T-cell (primary cell): ENCODE results near the gene CAMK1. TPM values are rescaled to one million over a fixed set of nuclear protein-coding genes. Genes with fewer than 3 reads are reported as not detected.
A peak's percentile ranks its signal among the peaks of the same experiment; 100 is the strongest.

Source experiments
- ATAC-seq, 4 experiments: fragments of 200-7000 bp in 3 of 4; fragments of 150-1000 bp in 1 of 4; cut with Tn5 transposase; replicated peaks in 1 of 4; 1 replicate in 3 of 4; 2 replicates in 1 of 4; pipeline ENCODE4 v1.10.0; 2021; ENCODE audit warnings: moderate library complexity in 3 of 4, mild to moderate bottlenecking in 2 of 4, moderate number of reproducible peaks in 1 of 4
- CTCF ChIA-PET, 2 donors: fragments of 300-600 bp; sonication (Branson Sonifier 250); formaldehyde crosslinking; loops; one replicate each; lab custom pipeline; 2022; ENCODE audit warnings: antibody characterized with exemption in 2 of 2; lab: Charles Lee
- POLR2A ChIA-PET, 2 donors: fragments of 300-600 bp; sonication (Branson Sonifier 250); formaldehyde crosslinking; loops; one replicate each; lab custom pipeline; 2022; ENCODE audit warnings: antibody characterized with exemption in 2 of 2; lab: Charles Lee
- DNase-seq, 35 experiments: peaks; one replicate each; pipeline versions ENCODE4 v3.0.0 to v3.0.0-alpha.2; 2013 to 2023
- H3K27ac ChIP-seq: one replicate; pipeline ENCODE4 v1.5.1; 2013; ENCODE audit warnings: low read length
- H3K27me3 ChIP-seq, 2 experiments: replicated peaks in 1 of 2; 1 replicate in 1 of 2; 2 replicates in 1 of 2; pipeline versions ENCODE4 v1.6.1 to v1.7.0; 2013; ENCODE audit warnings: low read length in 1 of 2, mixed read lengths in 1 of 2; ENCODE audit not compliant: control insufficient read depth in 2 of 2, insufficient read depth in 2 of 2; ENCODE audit errors: extremely low read depth in 1 of 2
- H3K36me3 ChIP-seq, 2 donors: 1 replicate in 1 of 2; 2 replicates in 1 of 2; pipeline versions ENCODE4 v1.6.1 to v1.7.0; 2013; ENCODE audit warnings: low read length in 1 of 2; ENCODE audit not compliant: control insufficient read depth in 2 of 2, insufficient read depth in 1 of 2; ENCODE audit errors: extremely low read depth in 1 of 2
- H3K4me1 ChIP-seq, 2 experiments: 1 replicate in 1 of 2; 2 replicates in 1 of 2; pipeline versions ENCODE4 v1.6.1 to v1.7.0; 2013; ENCODE audit warnings: low read length in 2 of 2, mixed read lengths in 1 of 2; ENCODE audit not compliant: insufficient read depth in 2 of 2, control insufficient read depth in 1 of 2; ENCODE audit errors: extremely low read depth in 1 of 2
- H3K4me3 ChIP-seq, 2 donors: 1 replicate in 1 of 2; 2 replicates in 1 of 2; pipeline versions ENCODE4 v1.5.1 to v1.7.0; 2013; ENCODE audit warnings: mild to moderate bottlenecking in 2 of 2, low read length in 1 of 2, moderate library complexity in 1 of 2; ENCODE audit not compliant: control insufficient read depth in 1 of 2; ENCODE audit errors: extremely low read depth in 1 of 2
- H3K9me3 ChIP-seq: 2 replicates; pipeline ENCODE4 v1.7.0; 2013
- H3K27ac Mint-ChIP-seq, 2 donors: one replicate each; pipeline ENCODE4 v1.8.0; 2020 to 2021; ENCODE audit warnings: mild to moderate bottlenecking in 2 of 2, mixed read lengths in 2 of 2
- H3K27me3 Mint-ChIP-seq, 2 donors: one replicate each; pipeline ENCODE4 v1.8.0; 2021 to 2022; ENCODE audit warnings: mixed read lengths in 2 of 2
- H3K36me3 Mint-ChIP-seq: one replicate; pipeline ENCODE4 v1.8.0; 2021; ENCODE audit warnings: mixed read lengths
- H3K4me1 Mint-ChIP-seq, 3 donors: one replicate each; pipeline ENCODE4 v1.8.0; 2020 to 2022; ENCODE audit warnings: mixed read lengths in 3 of 3, mild to moderate bottlenecking in 1 of 3
- H3K4me3 Mint-ChIP-seq, 3 donors: one replicate each; pipeline ENCODE4 v1.8.0; 2020 to 2022; ENCODE audit warnings: mild to moderate bottlenecking in 3 of 3, mixed read lengths in 3 of 3, moderate library complexity in 3 of 3
- H3K9me3 Mint-ChIP-seq, 3 donors: one replicate each; pipeline ENCODE4 v1.8.0; 2020 to 2022; ENCODE audit warnings: mixed read lengths in 3 of 3
- WGBS: methylation state at CpG from one replicate; pipeline ENCODE4 v1.1.5; 2013; ENCODE audit warnings: missing lambda C conversion rate; ENCODE audit not compliant: insufficient coverage; 5-methylcytosine and 5-hydroxymethylcytosine counted together
- total RNA-seq, 35 experiments: library from RNA in 6 of 35; stranded (reverse) in 6 of 35; fragments of 120-200 nt in 1 of 35; gene quantifications; one replicate each; pipeline versions ENCODE4 v1.2.1 to v1.2.4 and lab custom pipeline; 2013 to 2026

CAMK1 gene
- total RNA-seq, 5 donors from 2014 or later (not counting 1 experiment from before 2014, with no cell fraction given) = 1.1 to 1.7 (median 1.3) TPM

DNA sequence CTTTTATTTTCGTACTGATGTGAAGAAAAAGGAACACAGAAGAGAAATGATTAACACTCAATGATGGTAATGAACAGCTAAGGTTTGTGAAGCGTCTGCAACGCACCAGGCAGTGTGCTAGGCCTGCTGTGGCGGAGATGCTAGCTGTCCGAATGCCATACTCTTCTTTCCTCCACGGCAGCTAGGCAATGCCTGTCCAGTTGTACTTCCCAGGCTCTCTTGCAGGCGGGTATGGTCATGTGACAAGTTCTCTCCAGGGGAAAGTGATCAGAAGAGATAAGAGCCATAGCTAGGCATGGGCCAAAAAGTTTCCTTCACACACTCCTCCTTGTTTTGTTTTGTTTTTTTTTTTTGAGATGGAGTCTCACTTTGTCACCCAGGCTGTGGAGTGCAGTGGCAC is 15.9 kb upstream of the CAMK1 start:
- Histone ChIP-seq H3K4me1 (peaks cover 25 to 37% of the 10 kb centered on the region in 2 experiments), H3K36me3 (peaks cover 14 to 66% of the 10 kb centered on the region in 2 donors), H3K27me3 (no peaks in the 10 kb centered on the region), H3K27ac (no peak overlapping the region), H3K9me3 (no peaks in the 10 kb centered on the region), H3K4me3 (no peak overlapping the region)
- ChIA-PET CTCF (interaction anchor here in 1 of 2 donors (0.5 to 0.6 kb wide), 2 partner anchors 15 to 133 kb away, joined by 3 to 4 read pairs; no protein-coding TSS in a partner anchor), POLR2A (interaction anchor here in 1 of 2 donors (0.6 kb wide), 1 partner anchor 216 kb away, joined by 3 read pairs; no protein-coding TSS in a partner anchor)
- DNase-seq (no peak), ATAC-seq (no peak)
- no peaks in the 10 kb centered on the region for H3K9me3 Mint-ChIP-seq
- H3K4me3 Mint-ChIP-seq = no peak overlapping the region
- H3K4me1 Mint-ChIP-seq = peaks cover 42 to 49% (median 43%) of the 10 kb centered on the region in 3 donors
- no peak overlapping the region for H3K27ac Mint-ChIP-seq
- 100% methylated on average over 1 of the region's 7 CpGs for WGBS
- peaks cover 56% of the 10 kb centered on the region for H3K36me3 Mint-ChIP-seq
- no peaks in the 10 kb centered on the region for H3K27me3 Mint-ChIP-seq

DNA sequence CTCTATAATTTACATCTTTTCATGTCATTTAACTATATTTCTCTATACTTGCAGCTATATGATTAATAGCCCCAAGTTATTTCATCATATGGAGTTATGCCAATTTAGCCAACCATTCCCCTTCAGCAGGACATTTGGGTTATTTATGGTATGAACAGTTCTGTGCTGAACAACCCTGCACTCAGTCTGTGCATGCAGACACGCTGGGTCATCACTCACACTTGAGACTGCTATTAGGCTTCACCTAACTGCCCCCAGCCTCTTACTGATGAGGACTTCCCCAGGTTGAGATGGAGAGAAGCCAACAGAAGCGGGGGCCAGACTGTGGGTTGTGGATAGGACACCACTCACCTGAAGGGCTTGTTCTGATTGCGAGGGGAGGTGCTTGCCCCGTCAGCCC is 15.2 kb upstream of the CAMK1 start:
- no peak overlapping the region for H3K27ac ChIP-seq
- peaks cover 14 to 61% of the 10 kb centered on the region in 2 donors for H3K36me3 ChIP-seq
- no peaks in the 10 kb centered on the region for H3K9me3 ChIP-seq
- Mint-ChIP-seq H3K36me3 (peaks cover 51% of the 10 kb centered on the region), H3K27ac (no peak overlapping the region), H3K9me3 (no peaks in the 10 kb centered on the region), H3K4me3 (no peak overlapping the region), H3K27me3 (no peaks in the 10 kb centered on the region), H3K4me1 (peaks cover 42 to 49% (median 43%) of the 10 kb centered on the region in 3 donors)
- ATAC-seq (no peak), DNase-seq (no peak)
- no peak overlapping the region for H3K4me3 ChIP-seq
- no CpG with 5 or more reads among the region's 4 CpGs for WGBS
- CTCF ChIA-PET = no interaction called here
- H3K4me1 ChIP-seq = peaks cover 27 to 38% of the 10 kb centered on the region in 2 experiments
- no peaks in the 10 kb centered on the region for H3K27me3 ChIP-seq
- POLR2A ChIA-PET = no interaction called here

DNA sequence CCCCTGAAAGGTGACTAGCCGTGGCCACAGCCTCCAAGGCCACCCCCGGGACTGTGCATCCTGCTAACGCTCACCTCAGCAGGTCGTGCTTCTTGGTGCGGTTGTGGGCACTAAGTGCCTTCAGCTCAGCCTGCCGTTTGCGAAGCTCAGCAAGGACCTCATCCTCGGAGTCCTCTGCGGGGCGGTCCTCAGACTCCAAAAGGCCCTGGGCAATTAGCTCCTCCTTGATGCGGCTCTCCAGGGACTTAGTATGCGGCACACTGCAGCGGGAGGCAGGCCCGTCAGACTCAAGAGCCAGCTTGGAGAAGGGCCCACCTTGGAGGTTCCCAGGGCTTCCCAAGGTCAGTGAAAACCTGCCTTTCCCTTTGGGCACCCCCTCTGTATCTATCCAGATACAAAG is 14.2 kb upstream of the CAMK1 start:
- DNase-seq (no peak), ATAC-seq (no peak)
- Histone ChIP-seq H3K27me3 (no peaks in the 10 kb centered on the region), H3K4me1 (peaks cover 33 to 45% of the 10 kb centered on the region in 2 experiments), H3K36me3 (peaks cover 14 to 53% of the 10 kb centered on the region in 2 donors), H3K4me3 (no peak overlapping the region), H3K9me3 (no peaks in the 10 kb centered on the region), H3K27ac (no peak overlapping the region)
- Mint-ChIP-seq H3K36me3 (peaks cover 44% of the 10 kb centered on the region), H3K27ac (no peak overlapping the region), H3K9me3 (no peaks in the 10 kb centered on the region), H3K4me3 (no peak overlapping the region), H3K4me1 (peaks cover 47 to 51% (median 47%) of the 10 kb centered on the region in 3 donors), H3K27me3 (no peaks in the 10 kb centered on the region)
- WGBS = 98% methylated on average over 13 of the region's 14 CpGs
- CTCF ChIA-PET = no interaction called here
- POLR2A ChIA-PET = no interaction called here

DNA sequence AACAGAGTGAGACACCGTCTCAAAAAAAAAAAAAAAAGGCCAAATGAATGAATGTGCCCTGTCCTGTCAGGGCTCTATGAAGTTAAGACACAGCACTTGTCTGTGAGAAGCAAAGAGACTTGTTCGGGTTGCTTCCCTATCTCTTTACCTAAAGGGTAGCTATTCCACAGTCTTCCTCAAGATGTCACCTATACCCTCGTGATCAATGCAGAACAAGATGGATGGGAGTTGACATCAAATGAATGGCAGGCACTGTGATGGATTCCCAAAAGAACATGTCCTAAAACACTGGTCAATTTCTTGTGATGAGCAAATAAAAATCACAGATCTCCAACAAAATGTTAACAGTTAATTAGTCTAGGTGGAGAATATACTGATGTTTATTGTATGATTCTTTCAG is 13.0 kb upstream of the CAMK1 start:
- 60% methylated on average over 2 of the region's 3 CpGs for whole genome bisulfite sequencing
- no peaks in the 10 kb centered on the region for H3K27me3 Mint-ChIP-seq
- no peaks in the 10 kb centered on the region for H3K9me3 Mint-ChIP-seq
- H3K36me3 Mint-ChIP-seq = peaks cover 40% of the 10 kb centered on the region
- Histone ChIP-seq H3K9me3 (no peaks in the 10 kb centered on the region), H3K27ac (no peak overlapping the region), H3K27me3 (no peaks in the 10 kb centered on the region), H3K4me3 (no peak overlapping the region), H3K4me1 (peaks cover 38 to 53% of the 10 kb centered on the region in 2 experiments), H3K36me3 (peaks cover 14 to 48% of the 10 kb centered on the region in 2 donors)
- ATAC-seq (peak in 1 of 4 experiments; percentile 55), DNase-seq (peak in 1 of 35 experiments; percentile 45)
- ChIA-PET CTCF (interaction anchor here in 1 of 2 donors (0.7 kb wide), 1 partner anchor 204 kb away, joined by 7 read pairs; the partner anchor contains the start of gene EMC3), POLR2A (interaction anchor here (0.7 kb wide), 2 partner anchors 52 to 64 kb away, joined by 5 to 6 read pairs; no protein-coding TSS in a partner anchor)
- no peak overlapping the region for H3K27ac Mint-ChIP-seq
- no peak overlapping the region for H3K4me3 Mint-ChIP-seq
- H3K4me1 Mint-ChIP-seq = peaks cover 55 to 60% (median 56%) of the 10 kb centered on the region in 3 donors

DNA sequence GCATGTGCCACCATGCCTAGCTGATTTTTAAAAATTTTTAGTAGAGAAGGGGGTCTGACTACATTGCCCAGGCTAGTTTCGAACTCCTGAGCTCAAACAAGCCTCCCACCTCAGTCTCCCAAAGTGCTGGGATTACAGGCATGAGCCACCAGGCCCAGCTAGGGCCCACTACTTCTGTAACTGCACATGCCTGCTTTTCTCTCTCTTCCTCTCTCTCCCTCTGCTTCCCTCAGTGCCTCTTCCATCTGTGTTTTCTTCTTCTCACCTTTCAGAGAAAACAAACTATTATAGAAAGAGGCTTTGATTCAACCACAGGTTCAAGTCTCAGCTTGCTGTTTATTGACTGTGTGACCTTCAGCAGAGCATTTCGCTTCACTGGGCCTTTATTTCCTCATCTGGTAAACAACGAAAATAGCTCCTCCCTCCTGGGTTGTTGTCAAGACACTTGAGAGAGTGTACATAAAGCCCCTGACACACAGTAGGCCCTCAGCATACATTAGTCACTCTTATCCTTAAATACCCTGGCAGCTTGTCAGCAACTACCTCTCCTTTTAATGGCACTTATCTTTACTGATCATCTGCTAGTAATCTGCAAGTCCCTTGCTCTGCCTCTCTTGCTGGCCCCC is 12.3 kb upstream of the CAMK1 start:
- H3K4me1 Mint-ChIP-seq = peaks cover 48 to 57% (median 56%) of the 10 kb centered on the region in 3 donors
- ChIA-PET POLR2A (interaction anchor here in 1 of 2 donors (0.8 kb wide), 1 partner anchor 134 kb away, joined by 3 read pairs; no protein-coding TSS in a partner anchor), CTCF (interaction anchor here (0.7 to 0.8 kb wide), 4 partner anchors 26 to 538 kb away, joined by 4 to 16 read pairs (median 4); no protein-coding TSS in a partner anchor)
- peak overlapping the region; percentile 63 to 66 for H3K27ac Mint-ChIP-seq
- H3K4me3 ChIP-seq = no peak overlapping the region
- H3K36me3 Mint-ChIP-seq = peaks cover 34% of the 10 kb centered on the region
- WGBS = 83% methylated on average over 1 of the region's 3 CpGs
- H3K4me1 ChIP-seq = peaks cover 38 to 46% of the 10 kb centered on the region in 2 experiments
- peaks cover 12 to 41% of the 10 kb centered on the region in 2 donors for H3K36me3 ChIP-seq
- no peak overlapping the region for H3K27ac ChIP-seq
- DNase-seq (no peak), ATAC-seq (no peak)
- H3K27me3 Mint-ChIP-seq = no peaks in the 10 kb centered on the region
- no peaks in the 10 kb centered on the region for H3K27me3 ChIP-seq
- H3K9me3 Mint-ChIP-seq = no peaks in the 10 kb centered on the region
- H3K4me3 Mint-ChIP-seq = peak overlapping the region in 1 of 3 donors; percentile 5
- H3K9me3 ChIP-seq = no peaks in the 10 kb centered on the region

DNA sequence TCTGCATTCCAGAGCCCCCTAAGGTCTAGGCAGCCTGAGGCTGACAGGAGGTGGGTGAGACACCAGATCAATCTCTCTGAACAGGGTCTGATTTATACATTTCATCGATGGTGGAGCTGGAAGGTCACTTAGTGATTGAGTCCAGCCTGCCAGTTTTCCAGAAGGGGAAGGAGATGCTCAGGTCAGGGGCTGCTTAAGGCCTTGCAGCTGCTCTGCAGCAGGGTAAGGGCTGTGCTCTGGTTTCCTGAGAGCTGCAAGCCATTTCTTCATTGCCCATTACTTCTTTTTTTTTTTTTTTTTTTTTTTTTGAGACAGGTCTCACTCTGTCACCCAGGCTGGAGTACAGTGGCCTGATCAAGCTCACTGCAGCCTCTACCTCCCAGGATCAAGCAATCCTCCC is 11.8 kb upstream of the CAMK1 start:
- Mint-ChIP-seq H3K9me3 (no peaks in the 10 kb centered on the region), H3K4me1 (peaks cover 46 to 61% (median 54%) of the 10 kb centered on the region in 3 donors), H3K27me3 (no peaks in the 10 kb centered on the region), H3K36me3 (peaks cover 29% of the 10 kb centered on the region), H3K27ac (peak overlapping the region; percentile 31 to 64), H3K4me3 (peak overlapping the region in 1 of 3 donors; percentile 5)
- Histone ChIP-seq H3K4me1 (peaks cover 36 to 43% of the 10 kb centered on the region in 2 experiments), H3K27me3 (no peaks in the 10 kb centered on the region), H3K4me3 (no peak overlapping the region), H3K36me3 (peaks cover 10 to 36% of the 10 kb centered on the region in 2 donors), H3K9me3 (no peaks in the 10 kb centered on the region), H3K27ac (no peak overlapping the region)
- 57% methylated on average over 1 of the region's 1 CpG for WGBS
- ATAC-seq (no peak), DNase-seq (no peak)
- ChIA-PET CTCF (interaction anchor here (0.7 to 0.8 kb wide), 4 partner anchors 26 to 538 kb away, joined by 4 to 16 read pairs (median 4); no protein-coding TSS in a partner anchor), POLR2A (interaction anchor here (0.6 to 1.0 kb wide), 4 partner anchors 11 to 134 kb away, joined by 3 to 4 read pairs (median 3); partner anchors contain the start of genes ARPC4 (in 1 of the 2) and TADA3 (in 1 of the 2))
